Dermis microvascular lymphatic vessel endothelial cell (primary cell): Measurements from ENCODE around the gene ST3GAL3. TPM values are rescaled to one million over a fixed set of nuclear protein-coding genes. Genes with fewer than 3 reads are reported as not detected.

Experiments used
- DNase-seq, 2 donors: peaks; one replicate each; pipeline versions ENCODE4 v3.0.0 to v3.0.0-alpha.2; 2010; ENCODE audit warnings: low read depth in 2 of 2
- total RNA-seq: library from RNA; depleted of rRNA; stranded (reverse); fragments of >200 nt; gene quantifications from 2 replicates; pipeline ENCODE4 v1.2.1, GENCODE V29; 2014

The ST3GAL3 gene
- total RNA-seq, 1 donor from 2014 or later, result 6.2 TPM

DNA sequence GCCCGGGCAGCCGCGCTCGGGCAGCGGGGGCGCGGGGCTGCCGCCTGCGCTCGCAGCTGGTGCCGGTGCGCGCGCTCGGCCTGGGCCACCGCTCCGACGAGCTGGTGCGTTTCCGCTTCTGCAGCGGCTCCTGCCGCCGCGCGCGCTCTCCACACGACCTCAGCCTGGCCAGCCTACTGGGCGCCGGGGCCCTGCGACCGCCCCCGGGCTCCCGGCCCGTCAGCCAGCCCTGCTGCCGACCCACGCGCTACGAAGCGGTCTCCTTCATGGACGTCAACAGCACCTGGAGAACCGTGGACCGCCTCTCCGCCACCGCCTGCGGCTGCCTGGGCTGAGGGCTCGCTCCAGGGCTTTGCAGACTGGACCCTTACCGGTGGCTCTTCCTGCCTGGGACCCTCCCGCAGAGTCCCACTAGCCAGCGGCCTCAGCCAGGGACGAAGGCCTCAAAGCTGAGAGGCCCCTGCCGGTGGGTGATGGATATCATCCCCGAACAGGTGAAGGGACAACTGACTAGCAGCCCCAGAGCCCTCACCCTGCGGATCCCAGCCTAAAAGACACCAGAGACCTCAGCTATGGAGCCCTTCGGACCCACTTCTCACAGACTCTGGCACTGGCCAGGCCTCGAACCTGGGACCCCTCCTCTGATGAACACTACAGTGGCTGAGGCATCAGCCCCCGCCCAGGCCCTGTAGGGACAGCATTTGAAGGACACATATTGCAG is 229.3 kb downstream of the ST3GAL3 start:
- peak in 1 of 2 donors; percentile 57 for DNase-seq

DNA sequence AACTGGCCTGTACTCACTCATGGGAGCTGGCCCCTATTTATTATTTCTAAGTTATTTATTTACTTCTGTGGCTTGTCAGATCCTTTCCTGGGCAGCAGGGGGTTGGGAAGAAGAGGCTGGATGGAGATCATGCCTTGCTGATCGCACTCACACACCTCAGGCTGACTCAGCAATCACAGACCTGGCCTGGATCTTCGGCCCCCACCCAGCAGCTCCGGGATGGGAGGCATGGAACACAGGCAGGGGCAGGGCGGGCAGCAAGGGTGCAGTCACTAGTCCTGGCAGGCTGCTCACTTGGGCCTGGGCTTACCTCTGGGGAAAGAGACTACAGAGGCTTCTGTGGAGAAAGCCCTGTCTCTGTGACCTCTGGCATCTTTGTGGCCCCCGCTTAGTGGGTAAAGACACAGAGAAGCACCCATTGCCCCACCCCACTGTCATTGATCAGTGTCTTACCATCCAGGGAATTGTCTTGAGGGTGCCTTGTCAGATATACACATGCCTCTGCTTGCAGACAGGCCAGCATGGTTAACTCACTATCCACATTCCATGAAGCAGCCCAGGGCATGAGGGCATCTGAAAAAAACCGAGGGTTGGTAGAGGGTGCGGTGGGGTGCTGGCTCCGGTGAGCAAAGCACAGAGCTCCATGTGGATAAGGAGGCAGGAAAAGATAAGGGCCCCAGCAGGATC is 230.0 kb downstream of the ST3GAL3 start:
- DNase-seq, result no peak

DNA sequence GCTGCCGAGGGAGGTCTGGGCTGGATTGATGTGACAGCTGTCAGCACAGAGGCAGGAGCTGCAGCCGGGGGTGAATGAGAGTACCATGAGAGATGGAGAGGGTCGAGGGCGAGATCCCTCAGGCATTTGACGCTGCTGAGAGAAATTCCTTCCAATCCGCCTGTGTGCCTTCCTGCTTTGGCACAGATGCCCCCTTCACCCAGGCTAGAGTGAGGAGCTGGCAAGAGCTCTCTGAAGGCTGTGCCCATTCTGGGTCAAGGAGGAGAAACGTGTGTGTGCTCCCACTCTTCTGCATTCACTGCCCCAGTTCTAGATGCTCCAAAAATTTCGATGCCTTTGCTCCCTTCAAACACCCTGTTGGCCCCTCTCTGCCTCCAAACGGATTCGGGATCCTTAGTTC is 231.0 kb downstream of the ST3GAL3 start:
- no peak for DNase-seq

DNA sequence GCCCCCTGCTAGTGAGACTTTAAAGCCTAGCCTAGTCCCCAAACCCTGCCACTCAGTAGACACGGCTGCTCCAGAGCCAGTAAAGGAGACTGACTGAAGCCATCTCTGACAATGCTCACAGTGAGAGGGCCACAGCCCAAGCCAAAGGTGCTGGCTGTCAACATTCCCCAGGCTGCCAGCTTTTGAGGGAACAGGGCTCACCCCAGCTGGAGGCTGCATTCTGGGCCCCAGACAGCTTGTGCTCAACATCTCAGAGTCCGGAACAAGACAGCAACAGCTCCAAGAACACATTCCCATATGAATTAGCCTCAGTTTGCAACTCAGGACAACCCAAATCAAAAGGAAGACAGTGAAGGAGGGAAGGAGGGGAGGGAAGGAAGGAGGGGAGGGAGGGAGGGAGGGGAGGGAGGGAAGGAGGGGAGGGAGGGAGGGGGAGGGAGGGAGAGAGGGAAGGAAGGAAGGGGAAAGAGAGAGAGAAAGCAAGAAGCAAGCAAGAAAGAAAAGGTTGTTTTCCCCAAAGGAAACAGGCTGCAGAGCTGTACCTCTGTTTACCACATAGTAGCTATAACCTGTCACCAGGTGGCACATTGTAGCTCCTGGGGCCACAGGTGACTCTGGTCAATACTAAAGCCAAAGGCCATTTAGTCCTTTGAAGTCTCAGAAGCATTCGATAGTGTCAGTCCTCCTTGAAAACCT is 231.7 kb downstream of the ST3GAL3 start:
- no peak for DNase-seq

DNA sequence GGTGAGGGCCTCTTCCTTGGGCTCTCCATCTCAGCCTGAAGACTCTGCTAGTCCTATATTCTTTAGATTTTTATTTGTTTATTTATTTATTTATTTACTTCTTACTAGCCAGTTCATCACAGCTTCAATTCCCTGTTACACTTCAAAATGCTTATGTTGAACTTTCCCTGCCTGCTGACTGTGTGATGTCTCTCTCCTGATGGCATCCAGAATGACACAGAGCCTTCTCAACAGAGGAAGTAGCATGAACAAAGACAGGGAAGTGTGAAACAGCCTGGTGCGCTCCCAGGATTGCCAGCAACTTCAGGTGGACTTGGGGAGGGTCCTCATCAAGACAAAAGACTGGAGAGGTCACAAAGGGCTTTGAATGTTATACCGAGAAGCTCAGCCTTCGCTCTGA is 235.1 kb downstream of the ST3GAL3 start:
- no peak for DNase-seq

DNA sequence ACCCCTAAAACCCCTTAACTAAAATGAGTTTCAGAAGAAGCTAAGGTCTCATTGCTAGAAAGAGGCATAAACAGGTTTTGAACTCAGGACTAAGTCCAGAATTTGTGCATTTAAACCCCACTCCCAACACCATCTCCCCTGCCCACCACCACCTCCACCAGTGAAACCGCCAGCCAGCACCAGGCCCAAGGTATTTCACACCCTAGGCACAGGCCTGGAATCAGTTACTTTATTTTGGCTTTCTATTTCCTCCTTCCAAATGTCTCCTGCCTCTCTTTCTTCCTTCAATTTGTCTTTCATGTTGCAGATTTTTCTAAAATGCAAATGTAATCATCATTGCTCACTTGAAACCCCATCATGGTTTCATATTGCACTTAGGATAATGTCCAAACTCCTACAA is 237.5 kb downstream of the ST3GAL3 start:
- DNase-seq, result no peak

DNA sequence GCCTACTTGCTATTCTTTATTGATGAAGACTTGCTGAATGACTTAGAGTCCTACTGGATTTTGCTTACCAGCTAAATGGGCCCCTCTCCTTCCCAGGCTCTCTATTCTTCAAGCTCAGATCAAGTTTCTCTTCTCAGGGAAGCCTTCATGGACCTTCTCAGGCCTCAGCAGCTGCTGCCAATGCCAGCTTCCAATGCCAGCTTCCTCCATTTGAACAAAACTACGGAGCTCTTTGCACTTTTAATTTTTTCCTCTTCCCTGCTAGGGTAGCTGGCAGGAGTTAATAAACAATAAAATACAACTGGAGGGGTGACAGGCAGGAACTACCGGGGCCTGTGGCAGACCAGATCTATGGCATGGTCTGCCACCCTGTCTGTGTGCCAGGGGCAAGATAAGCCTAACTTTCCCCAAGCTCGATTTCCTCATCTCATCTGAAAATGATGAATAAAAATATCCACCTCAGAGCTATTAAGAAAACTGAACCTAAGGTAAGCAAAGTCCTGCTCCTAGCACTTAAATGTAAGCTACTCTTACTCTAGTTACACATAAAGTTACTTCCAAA is 238.4 kb downstream of the ST3GAL3 start:
- DNase-seq, result no peak

DNA sequence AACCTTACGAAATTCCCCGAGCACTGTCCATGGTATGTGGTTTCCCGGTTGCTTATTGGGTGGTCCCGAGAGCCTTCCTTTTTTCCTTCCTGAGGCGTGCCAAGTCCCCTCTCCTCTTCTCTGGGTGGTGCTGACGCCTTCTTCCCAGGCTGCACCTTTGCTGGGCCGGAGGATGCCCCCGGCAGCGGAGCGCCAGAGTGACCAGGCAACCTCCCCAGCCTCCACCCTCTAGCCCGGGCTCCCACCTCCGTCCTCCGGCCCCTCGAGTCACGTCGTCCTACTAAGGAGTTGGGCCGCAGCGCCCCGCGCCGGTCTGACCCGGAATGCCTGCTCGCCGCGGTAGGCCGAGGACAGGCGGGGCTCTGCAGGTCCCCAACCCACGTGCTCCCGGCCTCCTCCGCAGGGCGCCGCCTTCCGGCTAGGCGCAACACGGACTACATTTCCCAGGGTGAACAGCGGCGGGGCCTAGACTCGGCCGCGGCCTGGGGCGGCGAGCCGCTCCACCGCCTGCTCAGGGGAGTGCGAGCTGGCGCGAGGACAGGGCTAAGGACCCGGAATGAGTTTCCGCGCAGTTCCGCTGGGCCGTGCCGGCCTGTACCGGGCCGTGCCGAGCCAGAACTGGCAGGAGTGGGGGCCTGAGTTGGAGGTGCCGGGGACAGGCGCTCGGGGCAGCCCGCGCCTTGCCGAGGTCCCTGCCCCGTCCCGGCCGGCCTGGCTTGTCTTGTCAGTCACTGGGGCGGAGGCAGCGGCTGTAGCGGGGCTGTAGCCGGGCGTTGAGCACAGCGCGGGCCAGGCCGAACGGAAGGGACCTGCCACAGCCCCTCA is 239.1 kb downstream of the ST3GAL3 start, which contains the start of gene IPO13:
Gene IPO13, plus strand, starts transcription at position 715 of the 825 bp plus-strand sequence. CDS start 651 bp downstream, outside the sequence.
- DNase-seq, result peak; percentile 87 to 96

DNA sequence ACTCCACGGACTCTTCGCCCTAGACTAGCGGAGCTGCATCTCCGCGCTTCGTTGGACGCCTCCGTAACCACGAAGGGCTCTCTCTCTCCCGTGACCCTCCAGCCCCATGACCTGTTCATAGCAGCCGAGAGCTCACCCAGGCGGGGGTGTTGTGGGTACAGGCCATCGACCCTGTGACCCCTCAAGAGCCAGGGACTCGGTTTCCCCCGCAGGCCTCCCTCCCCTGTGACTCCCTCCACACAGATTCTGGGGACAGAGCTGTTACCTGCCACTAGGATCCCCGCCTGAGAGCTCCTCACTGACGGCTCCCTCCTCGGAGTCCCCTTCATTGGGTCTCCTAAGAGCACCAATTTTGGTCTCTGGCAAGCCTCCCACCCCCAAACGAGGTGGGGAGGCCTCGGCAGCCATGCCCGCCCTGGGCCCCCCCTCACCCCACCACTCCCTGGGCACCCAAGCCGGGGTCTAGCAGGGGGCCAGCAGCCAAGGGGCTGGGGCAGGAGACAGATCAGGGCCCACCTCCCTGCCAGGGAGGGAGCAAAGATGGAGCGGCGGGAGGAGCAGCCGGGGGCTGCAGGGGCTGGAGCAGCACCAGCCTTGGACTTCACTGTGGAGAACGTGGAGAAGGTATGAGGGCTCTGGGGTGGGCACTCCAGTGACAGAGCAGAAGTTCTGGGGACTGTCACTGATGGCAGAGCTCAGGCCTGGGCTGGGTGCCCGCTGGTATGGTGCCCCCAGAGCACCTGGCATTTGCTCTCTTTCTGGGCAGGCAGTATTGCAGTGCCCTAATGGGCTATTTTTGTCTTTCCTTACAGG is 239.9 kb downstream of the ST3GAL3 start:
- no peak for DNase-seq

DNA sequence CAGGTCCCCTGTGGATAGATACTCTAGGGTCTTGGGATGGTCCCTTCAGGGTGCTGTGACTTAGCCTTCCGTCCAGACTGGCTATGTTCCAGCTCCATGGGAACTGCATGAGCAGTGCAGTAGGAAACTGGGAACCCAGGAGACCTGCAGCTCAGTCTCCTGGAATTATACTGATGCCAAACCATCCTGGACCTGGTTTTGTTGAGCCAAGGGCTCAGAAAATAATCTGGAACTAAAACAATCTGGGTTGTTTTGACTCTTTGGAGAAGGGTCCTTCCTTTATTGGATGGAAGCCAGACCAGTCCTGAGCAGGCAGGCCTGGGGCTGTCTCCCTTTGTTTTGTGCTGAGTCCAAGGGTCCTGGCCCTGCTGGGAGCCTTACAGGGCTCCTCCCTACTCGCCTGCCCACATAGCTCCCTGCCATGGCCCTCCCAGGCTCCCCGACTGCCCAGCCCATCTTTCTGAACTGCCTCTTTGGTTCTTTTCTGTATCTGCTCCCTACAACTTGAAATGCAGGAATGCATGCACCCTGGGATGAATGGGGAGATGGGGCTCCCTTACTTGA is 240.6 kb downstream of the ST3GAL3 start:
- no peak for DNase-seq

DNA sequence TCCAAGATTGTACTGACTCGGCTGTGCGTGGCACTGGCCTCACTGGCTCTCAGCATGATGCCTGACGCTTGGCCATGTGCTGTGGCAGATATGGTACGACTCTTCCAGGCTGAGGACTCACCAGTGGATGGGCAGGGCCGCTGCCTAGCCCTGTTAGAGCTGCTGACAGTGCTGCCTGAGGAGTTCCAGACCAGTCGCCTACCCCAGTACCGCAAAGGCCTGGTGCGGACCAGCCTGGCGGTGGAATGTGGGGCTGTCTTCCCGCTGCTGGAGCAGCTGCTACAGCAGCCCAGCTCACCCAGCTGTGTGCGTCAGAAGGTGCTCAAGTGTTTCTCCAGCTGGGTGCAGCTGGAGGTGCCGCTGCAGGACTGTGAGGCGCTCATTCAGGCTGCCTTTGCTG is 242.3 kb downstream of the ST3GAL3 start:
- no peak for DNase-seq

DNA sequence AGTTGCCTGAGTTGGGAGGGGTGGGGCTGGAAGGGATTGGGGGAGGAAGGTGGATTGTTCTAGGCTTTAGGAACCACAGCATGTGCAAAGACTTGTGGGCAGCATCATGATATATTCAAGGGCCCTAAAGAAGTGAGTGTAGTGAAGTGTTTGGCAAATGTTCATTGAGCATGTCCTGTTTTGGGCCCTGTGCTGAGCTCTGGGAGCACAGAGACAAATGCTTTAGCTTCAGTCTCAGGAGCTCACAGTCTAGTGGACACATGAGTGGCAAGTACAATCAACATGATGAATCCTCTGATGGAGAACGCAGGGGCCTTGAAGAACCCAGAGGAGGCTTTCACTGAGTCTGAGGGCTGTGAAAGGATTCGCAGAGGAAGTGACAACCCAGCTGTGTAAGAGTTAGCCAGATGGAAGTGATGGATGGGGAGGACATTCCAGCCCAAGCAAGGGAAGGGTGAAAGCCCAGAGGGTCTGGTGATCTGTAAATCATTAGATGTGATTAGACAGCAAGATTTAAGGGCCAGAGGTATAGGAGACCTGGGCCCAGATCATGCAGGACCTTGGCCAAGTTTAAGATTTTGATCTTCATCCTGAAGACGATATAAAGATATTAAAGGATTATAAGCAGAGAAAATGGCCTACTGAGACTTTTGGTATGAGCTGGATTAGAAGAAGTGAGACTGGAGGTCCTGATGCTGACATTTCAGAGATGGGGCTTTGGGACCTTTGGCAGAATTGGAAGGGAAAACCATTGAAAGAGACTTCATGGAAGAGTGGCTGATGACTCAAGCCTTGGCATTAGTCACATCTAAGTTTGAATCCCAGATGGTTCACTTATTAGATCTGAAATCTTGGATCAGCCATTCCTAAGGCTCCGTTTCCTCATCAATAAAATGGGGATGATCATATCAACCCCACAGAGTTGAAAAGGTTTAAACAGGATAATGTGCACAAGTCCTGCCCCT is 244.0 kb downstream of the ST3GAL3 start:
- DNase-seq, result no peak

DNA sequence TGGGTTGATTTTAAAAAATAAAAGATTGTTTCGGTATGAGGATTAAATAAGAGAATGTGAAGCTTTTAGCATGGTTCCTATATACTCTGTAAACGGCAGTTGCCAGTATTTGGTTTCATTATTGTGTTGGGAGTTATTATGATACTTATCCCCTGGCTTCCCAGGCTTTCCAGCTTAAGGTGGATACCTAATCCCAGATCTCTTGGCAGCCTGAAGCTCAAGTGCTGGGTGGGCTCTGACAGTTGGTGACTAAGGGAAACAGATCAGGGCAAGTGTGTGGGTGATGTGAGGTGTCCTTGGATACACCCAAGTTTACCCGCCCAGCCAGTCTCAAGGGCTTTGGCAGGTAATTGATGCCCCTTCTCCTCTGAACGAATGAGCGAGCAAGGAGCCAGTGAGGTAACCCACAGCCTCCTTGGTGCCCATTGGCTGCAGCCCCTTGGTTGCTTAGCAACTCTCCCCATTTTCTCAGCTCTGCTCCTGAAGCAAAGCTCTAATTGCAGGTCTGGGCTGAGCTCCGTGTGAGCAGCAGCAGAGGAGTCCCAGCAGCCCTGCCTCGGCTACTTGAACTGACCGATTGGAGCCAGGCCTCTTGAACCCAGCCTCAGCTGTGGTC is 245.5 kb downstream of the ST3GAL3 start:
- DNase-seq, result no peak

DNA sequence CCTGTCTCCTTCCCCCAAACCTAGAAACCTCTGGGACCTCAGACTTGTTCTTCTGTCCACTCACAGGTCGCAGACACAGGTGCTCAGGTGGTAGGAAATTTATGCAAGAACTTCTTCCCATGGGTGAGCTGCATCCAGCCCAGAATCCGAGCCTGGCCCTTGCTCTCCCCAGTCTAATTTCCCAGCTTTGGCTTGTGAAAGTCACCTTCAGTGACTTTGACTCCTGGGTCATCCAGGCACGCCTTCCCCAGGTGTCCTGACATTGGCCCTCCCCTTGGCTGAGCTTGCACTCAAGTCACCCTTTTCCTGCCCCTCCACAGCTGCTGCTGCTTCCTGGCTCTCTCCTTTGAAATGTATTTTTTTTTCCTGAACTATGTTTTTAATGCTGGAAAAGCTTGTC is 246.0 kb downstream of the ST3GAL3 start:
- DNase-seq, result no peak

DNA sequence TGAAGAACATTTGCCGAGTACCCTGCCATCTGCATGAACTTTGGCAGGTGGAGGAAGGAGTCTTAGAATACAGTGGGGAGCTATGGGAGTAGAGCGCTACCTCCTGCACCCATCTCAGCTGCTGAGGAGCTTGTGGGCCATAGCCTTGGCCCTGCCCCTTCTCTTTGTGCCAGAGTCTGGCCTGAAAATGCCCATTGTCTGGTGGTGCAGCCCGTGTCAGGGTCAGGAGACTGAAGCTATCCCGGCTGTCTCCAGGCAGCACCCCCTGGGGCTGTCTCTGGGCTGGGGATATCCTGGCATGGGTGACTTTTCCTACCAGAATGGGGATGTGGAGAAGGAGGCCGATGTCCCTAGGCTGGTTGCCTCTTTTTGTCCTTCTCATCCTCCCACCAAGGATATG is 246.7 kb downstream of the ST3GAL3 start:
- DNase-seq, result no peak

DNA sequence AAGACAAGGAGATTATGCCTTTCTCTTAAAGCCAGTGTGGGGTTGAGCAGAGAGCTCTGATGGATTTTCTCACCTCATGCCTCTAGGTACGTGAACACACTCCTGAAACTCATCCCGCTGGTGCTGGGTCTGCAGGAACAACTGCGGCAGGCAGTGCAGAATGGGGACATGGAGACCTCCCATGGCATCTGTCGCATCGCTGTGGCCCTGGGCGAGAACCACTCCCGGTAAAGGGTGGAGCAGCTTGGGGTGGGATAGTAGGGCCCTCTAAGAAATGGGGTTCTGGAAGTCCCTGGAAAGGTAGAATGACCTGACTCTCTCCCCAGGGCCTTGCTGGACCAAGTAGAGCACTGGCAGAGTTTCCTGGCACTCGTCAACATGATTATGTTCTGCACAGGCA is 248.9 kb downstream of the ST3GAL3 start:
- no peak for DNase-seq

DNA sequence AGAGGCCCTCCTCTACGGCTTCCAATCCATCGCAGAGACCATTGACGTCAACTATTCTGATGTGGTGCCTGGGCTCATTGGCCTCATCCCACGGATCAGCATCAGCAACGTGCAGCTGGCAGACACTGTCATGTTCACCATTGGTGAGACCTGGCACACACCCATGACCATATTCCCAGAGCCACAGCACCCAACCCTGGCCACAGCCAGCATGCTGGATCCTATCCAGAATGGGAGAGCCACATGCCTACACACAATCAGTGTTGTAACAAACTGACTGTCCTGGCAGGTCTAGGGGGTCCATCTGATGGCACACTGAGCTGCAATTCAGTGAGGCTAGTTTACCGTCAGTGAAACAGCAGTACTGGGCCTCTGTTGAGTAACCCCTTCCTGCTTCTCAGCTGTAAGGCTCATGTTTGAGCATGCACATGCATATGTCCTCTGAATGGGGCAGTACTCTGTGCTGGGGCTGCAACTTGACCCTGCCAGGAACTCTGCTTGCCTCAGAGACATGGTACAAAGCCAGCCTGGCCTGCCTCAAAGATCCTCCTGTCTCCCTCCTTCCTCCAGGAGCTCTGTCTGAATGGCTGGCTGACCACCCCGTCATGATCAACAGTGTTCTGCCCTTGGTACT is 250.2 kb downstream of the ST3GAL3 start:
- DNase-seq, result no peak
